ENCODE data around the gene PTPRM.

PTPRM gene

DNA sequence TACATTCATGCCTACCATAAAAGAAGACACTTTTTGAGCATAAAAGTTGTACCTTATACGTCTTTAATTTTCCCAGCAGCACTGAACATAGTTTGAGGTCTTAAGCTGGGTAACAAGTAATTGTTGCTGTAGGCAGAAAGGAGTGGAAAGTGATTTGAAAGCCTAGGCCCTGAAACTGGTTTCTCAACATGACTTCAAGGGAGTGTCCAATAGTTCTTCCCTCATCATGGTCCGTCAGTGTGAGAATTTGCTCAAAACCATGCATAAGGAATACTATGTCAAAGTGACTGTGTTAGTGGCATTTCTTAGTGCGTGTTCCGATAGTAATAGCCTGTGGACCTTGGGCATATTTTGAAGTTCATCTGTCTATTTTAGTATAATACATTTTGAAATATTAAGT, 463.1 kb downstream of the PTPRM start:
- H3K27ac ChIP-seq: no peak overlapping the region
- TF ChIP-seq, protein P1, sequence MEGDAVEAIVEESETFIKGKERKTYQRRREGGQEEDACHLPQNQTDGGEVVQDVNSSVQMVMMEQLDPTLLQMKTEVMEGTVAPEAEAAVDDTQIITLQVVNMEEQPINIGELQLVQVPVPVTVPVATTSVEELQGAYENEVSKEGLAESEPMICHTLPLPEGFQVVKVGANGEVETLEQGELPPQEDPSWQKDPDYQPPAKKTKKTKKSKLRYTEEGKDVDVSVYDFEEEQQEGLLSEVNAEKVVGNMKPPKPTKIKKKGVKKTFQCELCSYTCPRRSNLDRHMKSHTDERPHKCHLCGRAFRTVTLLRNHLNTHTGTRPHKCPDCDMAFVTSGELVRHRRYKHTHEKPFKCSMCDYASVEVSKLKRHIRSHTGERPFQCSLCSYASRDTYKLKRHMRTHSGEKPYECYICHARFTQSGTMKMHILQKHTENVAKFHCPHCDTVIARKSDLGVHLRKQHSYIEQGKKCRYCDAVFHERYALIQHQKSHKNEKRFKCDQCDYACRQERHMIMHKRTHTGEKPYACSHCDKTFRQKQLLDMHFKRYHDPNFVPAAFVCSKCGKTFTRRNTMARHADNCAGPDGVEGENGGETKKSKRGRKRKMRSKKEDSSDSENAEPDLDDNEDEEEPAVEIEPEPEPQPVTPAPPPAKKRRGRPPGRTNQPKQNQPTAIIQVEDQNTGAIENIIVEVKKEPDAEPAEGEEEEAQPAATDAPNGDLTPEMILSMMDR (conservative IDR thresholded peaks at IDR 0.05; ENCODE audit: low read depth): no peak
- no peak for DNase-seq (ENCODE audit: low spot score)
- ChIA-PET POLR2A (ENCODE audit: low non-redundant PET) (no interaction called here), CTCF (no interaction called here)

DNA sequence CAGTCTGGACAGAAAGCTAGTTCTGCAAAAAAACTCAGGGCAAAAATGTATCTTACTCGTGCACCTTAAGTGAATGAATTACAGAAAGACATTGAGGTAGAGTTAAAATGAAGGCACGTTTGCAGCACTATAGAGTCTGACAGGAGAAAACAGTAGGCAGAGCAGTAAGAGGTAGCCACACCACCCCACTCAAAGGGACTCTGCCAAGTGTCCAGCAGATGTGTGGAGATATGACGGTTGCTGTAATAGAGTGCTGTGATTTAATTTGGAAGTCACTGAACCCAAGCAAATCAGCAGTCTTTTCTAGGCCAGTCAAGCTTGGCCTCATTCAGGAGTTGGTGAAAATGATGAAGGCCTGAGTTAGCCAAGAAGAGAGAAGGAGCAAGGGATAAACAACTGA, 464.4 kb downstream of the PTPRM start:
- no peak overlapping the region for H3K27ac ChIP-seq
- TF ChIP-seq, protein P1 (conservative IDR thresholded peaks at IDR 0.05; ENCODE audit: low read depth): no peak
- DNase-seq (ENCODE audit: low spot score): no peak
- POLR2A ChIA-PET (ENCODE audit: low non-redundant PET): no interaction called here
- CTCF ChIA-PET: no interaction called here

DNA sequence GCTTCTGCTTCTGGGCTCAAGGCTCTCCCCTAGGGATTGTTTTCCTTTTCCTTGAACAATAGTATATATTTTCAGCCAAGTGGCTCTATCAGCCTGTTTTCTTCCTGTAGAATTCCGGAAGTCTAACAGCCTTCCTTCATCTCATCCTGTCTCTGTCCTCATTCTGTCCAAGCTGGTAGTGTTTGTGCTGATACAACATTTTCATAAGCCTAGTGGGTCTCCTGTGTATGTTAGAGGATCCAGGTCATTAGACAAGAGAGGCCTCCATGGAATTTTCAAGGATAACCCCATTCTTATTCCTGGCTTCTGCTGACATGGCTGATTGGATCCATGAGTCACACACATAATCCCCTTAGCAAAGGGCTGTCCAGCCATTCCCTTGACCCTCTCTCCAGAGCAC, 467.6 kb downstream of the PTPRM start:
- H3K27ac ChIP-seq: no peak overlapping the region
- TF ChIP-seq, protein P1 (conservative IDR thresholded peaks at IDR 0.05; ENCODE audit: low read depth): no peak
- CTCF ChIA-PET: no interaction called here
- POLR2A ChIA-PET (ENCODE audit: low non-redundant PET): no interaction called here
- DNase-seq (ENCODE audit: low spot score): no peak

DNA sequence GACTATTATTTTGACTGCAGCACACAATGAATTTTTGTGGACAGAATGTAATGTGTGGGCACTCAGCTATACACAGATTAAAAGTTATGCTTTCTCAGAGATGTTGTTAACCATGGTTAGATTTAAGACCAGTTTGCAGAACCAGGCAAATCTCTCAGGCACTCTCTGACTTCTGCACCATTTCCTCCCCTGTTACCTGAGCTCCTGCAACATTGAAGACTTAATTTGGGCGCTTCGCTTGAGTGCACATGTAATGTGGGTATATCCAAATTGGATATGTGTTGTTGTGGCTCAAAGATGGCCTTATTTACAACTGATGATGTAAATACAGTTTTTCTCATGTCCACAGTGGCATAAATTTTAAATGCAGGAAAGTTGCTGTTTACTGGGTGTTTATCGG, 469.4 kb downstream of the PTPRM start:
- CTCF ChIA-PET: no interaction called here
- POLR2A ChIA-PET (ENCODE audit: low non-redundant PET): no interaction called here
- H3K27ac ChIP-seq: no peak overlapping the region
- TF ChIP-seq, protein P1 (conservative IDR thresholded peaks at IDR 0.05; ENCODE audit: low read depth): no peak
- DNase-seq (ENCODE audit: low spot score): no peak

DNA sequence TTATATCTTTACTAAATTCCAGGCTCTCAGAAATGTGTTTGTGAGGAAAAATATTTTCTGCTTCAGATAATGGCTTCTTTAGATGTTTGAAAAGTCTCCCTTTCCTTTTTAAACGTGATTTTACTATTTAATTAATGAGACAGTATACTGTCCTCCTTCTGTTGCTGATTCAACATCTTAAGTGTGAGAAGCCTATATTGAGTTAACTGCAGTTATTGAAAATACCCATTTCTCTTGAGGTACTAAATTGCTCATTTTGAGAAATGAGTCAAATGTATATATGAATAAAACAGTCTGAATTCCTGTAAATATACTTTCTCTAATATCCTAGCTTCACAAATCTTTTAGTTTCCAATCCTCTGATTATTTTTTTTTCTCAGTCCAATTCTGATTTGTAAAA, 470.2 kb downstream of the PTPRM start:
- no peak for DNase-seq (ENCODE audit: low spot score)
- H3K27ac ChIP-seq: no peak overlapping the region
- TF ChIP-seq, protein P1 (conservative IDR thresholded peaks at IDR 0.05; ENCODE audit: low read depth): no peak
- ChIA-PET CTCF (no interaction called here), POLR2A (ENCODE audit: low non-redundant PET) (no interaction called here)

DNA sequence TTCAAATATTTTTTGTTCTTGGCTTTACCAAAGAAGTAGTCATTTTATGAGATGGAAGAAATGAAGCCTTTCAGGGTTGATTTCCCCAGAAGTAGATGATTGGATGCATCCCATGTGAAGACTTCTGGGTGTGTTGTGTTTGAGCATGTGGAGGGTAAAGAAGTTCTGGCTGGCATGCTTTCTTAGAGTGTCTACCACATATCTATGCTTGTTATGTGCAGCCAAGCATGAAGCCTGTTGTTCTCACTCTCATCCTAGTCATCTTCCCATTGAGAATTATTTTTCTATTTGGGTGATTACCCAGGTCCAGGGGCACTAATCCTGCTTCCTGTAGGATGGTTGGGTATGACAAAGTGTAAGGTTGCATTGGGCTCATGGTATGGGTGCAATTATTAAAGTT, 472.9 kb downstream of the PTPRM start:
- DNase-seq (ENCODE audit: low spot score): no peak
- TF ChIP-seq, protein P1 (conservative IDR thresholded peaks at IDR 0.05; ENCODE audit: low read depth): no peak
- POLR2A ChIA-PET (ENCODE audit: low non-redundant PET): no interaction called here

DNA sequence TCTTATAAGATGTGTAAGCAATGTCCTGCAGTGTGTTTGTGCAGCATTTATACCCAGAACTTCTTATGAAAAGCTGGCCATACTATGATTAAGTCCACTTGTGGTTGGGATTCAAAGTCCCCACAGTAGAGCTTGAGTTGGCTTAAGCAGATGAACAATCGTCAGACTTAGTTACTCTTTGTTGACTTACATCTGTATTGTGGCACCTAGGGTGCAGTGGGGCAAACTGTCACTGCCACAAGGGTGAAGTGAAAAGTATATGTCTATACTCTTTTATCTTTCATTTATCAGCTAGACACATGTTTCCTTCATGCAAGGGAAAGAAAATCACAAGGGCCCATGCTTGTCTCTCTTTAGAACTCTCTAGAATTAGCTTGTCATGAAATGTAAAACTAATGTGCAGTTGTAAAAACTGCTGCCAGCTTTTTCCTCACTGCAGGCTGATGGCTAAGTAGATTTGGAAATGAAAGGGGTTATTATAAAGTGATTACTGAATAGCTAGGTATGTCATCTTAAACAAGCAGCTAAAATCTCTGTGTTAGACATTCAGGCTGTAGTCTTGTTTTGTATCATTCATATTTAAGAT, 474.5 kb downstream of the PTPRM start:
- TF ChIP-seq, protein P1 (conservative IDR thresholded peaks at IDR 0.05; ENCODE audit: low read depth): no peak
- POLR2A ChIA-PET (ENCODE audit: low non-redundant PET): no interaction called here
- H3K27ac ChIP-seq: no peak overlapping the region
- no peak for DNase-seq (ENCODE audit: low spot score)
- CTCF ChIA-PET: interaction anchor here (0.6 kb wide), 1 partner anchor 37 kb away, joined by 3 read pairs; no protein-coding TSS in a partner anchor

More for the DNA sequence above, 472.9 kb downstream of the PTPRM start:
- CTCF ChIA-PET: no interaction called here
- H3K27ac ChIP-seq: no peak overlapping the region

Measured in RWPE1 (cell line).